AG09309 (cell line): Measurements from ENCODE around the gene KCNQ2.

Source experiments
- DNase-seq: peaks from one replicate; pipeline ENCODE4 v3.0.0-alpha.2; 2010; ENCODE audit warnings: low read depth
- H3K4me3 ChIP-seq: 2 replicates; pipeline ENCODE4 v1.5.1; 2011; ENCODE audit warnings: mild to moderate bottlenecking, low read depth, low read length, moderate library complexity; ENCODE audit not compliant: control insufficient read depth
- CTCF ChIP-seq: IDR thresholded peaks from 2 replicates; pipeline ENCODE4 v1.5.1; 2011; ENCODE audit warnings: mild to moderate bottlenecking, low read depth, low read length, inconsistent platforms; ENCODE audit not compliant: insufficient read depth, control insufficient read depth; ENCODE audit errors: missing control alignments

KCNQ2 gene

GRCh38 chr20:63387393-63387792, 85.1 kb downstream of the KCNQ2 start:
- no peak for DNase-seq
- no peak for TF ChIP-seq CTCF
- H3K4me3 ChIP-seq = no peak overlapping the region

GRCh38 chr20:63386491-63386890, 86.0 kb downstream of the KCNQ2 start:
- H3K4me3 ChIP-seq = no peak overlapping the region
- DNase-seq = no peak
- no peak for TF ChIP-seq CTCF

GRCh38 chr20:63385819-63386218, 86.6 kb downstream of the KCNQ2 start:
- DNase-seq = no peak
- no peak overlapping the region for H3K4me3 ChIP-seq
- no peak for TF ChIP-seq CTCF

GRCh38 chr20:63384336-63384735, 88.1 kb downstream of the KCNQ2 start:
- DNase-seq = no peak
- no peak overlapping the region for H3K4me3 ChIP-seq
- no peak for TF ChIP-seq CTCF

- TF ChIP-seq CTCF = no peak
- H3K4me3 ChIP-seq = no peak overlapping the region
- DNase-seq = no peak
Measured at GRCh38 chr20:63383556-63383955, 88.9 kb downstream of the KCNQ2 start.

GRCh38 chr20:63382551-63383300, 89.7 kb downstream of the KCNQ2 start:
- H3K4me3 ChIP-seq = no peak overlapping the region
- no peak for DNase-seq

More at GRCh38 chr20:63382551-63383300, 89.7 kb downstream of the KCNQ2 start:
- no peak for TF ChIP-seq CTCF
